ENCODE measurements around the gene PCYT1B. TPM values are rescaled to one million over a fixed set of nuclear protein-coding genes. Genes with fewer than 3 reads are reported as not detected.

PCYT1B gene
- total and polyA plus RNA-seq, 2 of the 13 experiments (the other 11 are each of a cell fraction or from before 2014, with no cell fraction given), result 6.1 to 9.2 TPM

GRCh38 chrX:24696294-24696693 is 49.1 kb upstream of the PCYT1B start (continued):
- TF ChIP-seq ARHGAP35 (CRISPR knock-in tag; IDR thresholded peaks at IDR 0.05; ENCODE audit: borderline replicate concordance), result no peak
- no peak for TF ChIP-seq NFE2 (CRISPR knock-in tag; IDR thresholded peaks at IDR 0.05)
- TF ChIP-seq SALL1 (CRISPR knock-in tag; IDR thresholded peaks at IDR 0.05), result no peak

- in situ Hi-C loops (cut with HindIII; ENCODE audit: extremely low pct_ligation_motif_present, low pct_unique_long_range_greater_than_20kb), result no loop called here
- peak overlapping the region; percentile 78 for H3K9ac ChIP-seq (ENCODE audit: insufficient read depth, low read depth, low read length)
- H3K27me3 ChIP-seq (ENCODE audit: control insufficient read depth in 1 of 2, insufficient read depth in 2 of 2, low read length in 2 of 2), result no peaks in the 10 kb centered on the region
- no peak overlapping the region for H3K27ac ChIP-seq (ENCODE audit: extremely low read length, insufficient read depth, low read length)
- H2AFZ ChIP-seq (ENCODE audit: low read length), result no peak overlapping the region
- peaks cover 35% of the 10 kb centered on the region for H3K4me1 ChIP-seq (ENCODE audit: insufficient read depth, low read length)
- no TSS peak for BruUV-seq (replicated peaks)
- POLR2A ChIA-PET, result no interaction called here
- H3K79me2 ChIP-seq (ENCODE audit: insufficient read depth, low read length), result peaks cover 40% of the 10 kb centered on the region
- 43% methylated on average over 3 of the region's 6 CpGs for WGBS (ENCODE audit: low lambda C conversion rate)
- H3K36me3 ChIP-seq (replicated peaks in 1 of 2; ENCODE audit: control insufficient read depth in 1 of 2, insufficient read depth in 2 of 2, low read length in 2 of 2), result no peaks in the 10 kb centered on the region; a peak in 1 of 5 replicates
- no peaks in the 10 kb centered on the region for H3K9me3 ChIP-seq (ENCODE audit: low read length)
- H3K4me3 ChIP-seq (replicated peaks in 1 of 3; ENCODE audit: insufficient read depth in 1 of 3, low read depth in 2 of 3, low read length in 3 of 3), result peak overlapping the region; percentile 73 to 82 (median 79); a peak in 4 of 6 replicates
- intact Hi-C loops (cut with micrococcal nuclease; ENCODE audit: unreplicated experiment), result no loop called here
- peak overlapping the region; percentile 71 for H3K4me2 ChIP-seq (ENCODE audit: low read depth, low read length)
- ATAC-seq (no peak), DNase-seq (ENCODE audit: low spot score) (no peak), FAIRE-seq (no peak)
- CTCF ChIA-PET (ENCODE audit: low intra/inter-chr PET ratio, low total read pairs), result no interaction called here
- H4K20me1 ChIP-seq (ENCODE audit: insufficient read depth, low read length), result no peaks in the 10 kb centered on the region; the same call in 1 of the 2 replicates
- no peak for TF ChIP-seq GATA4 (IDR thresholded peaks at IDR 0.05; ENCODE audit: borderline replicate concordance, low read depth)
- TF ChIP-seq NONO (IDR thresholded peaks at IDR 0.05), result no peak
- TF ChIP-seq NONO (CRISPR knock-in tag; conservative IDR thresholded peaks at IDR 0.05), result no peak
- TF ChIP-seq ZNF207 (IDR thresholded peaks at IDR 0.05; ENCODE audit: borderline replicate concordance), result no peak
- no peak for TF ChIP-seq JUNB (CRISPR knock-in tag; IDR thresholded peaks at IDR 0.05; ENCODE audit: borderline replicate concordance)
- no peak for TF ChIP-seq EHMT2 (IDR thresholded peaks at IDR 0.05; ENCODE audit: borderline replicate concordance, low read depth, low read length)
- TF ChIP-seq ZNF326 (CRISPR knock-in tag; IDR thresholded peaks at IDR 0.05; ENCODE audit: borderline replicate concordance), result no peak
- TF ChIP-seq PLRG1 (conservative IDR thresholded peaks at IDR 0.05), result no peak
- no peak for TF ChIP-seq ZNF333 (CRISPR knock-in tag; IDR thresholded peaks at IDR 0.05; ENCODE audit: borderline replicate concordance)
These were observed 47.7 kb upstream of the PCYT1B start for GRCh38 chrX:24694825-24695224.

Data from HepG2 (cell line).